ENCODE results near the gene RPA1. TPM values are rescaled to one million over a fixed set of nuclear protein-coding genes. Genes with fewer than 3 reads are reported as not detected.

Gene RPA1
- polyA plus RNA-seq, 3 donors = 18.5 to 27.4 (median 23.8) TPM

DNA sequence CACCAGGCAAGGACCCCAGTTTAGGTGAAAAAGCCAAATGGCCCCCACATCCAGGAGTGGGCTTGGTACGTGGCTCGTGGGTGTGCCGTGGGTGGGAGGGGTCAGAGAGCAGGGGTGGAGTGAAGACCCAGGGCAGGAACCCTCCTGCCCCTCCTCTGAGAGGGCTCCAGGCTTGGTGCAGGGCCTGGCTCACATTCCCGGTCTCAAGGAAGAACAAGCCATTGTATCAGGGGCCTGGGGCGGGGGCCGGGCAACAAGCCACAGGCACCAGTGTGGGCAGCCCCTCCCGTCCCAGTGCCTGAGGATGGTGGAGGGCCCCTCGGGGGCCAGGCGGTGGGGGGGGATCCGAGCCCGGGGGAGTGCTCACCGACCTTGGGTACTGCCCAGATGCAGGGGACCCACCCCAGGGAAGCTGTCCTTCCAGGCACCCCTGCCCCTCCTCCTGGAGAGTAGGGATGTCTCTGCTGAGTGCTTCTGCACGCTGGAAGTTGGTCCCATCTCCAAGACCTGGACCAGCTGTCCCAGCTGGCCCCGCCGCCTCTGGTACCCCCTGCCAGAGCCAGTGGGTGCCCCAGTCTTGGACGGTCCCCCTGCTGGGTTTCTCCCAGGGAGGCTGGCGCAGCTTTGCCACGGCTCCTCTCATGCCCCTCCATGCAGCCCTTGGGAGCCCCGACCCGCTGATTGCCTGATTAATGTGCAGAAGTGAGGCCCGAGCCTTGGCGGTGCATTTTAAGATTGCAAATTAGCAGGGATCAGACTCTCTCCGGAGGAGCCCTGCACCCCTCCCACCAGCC, 111.7 kb downstream of the RPA1 start:
- Histone ChIP-seq H3K27me3 (ENCODE audit: control insufficient read depth in 2 of 2, insufficient read depth in 2 of 2, low read length in 2 of 2) (no peaks in the 10 kb centered on the region), H2AFZ (ENCODE audit: insufficient read depth, low read depth, low read length, poor library complexity, severe bottlenecking) (no peak overlapping the region), H3K4me1 (ENCODE audit: control insufficient read depth in 1 of 2, insufficient read depth in 2 of 2, low read length in 2 of 2) (no peaks in the 10 kb centered on the region), H3K4me3 (replicated peaks in 1 of 3; ENCODE audit: low read depth in 2 of 3, low read length in 3 of 3) (no peak overlapping the region), H3K79me2 (ENCODE audit: insufficient read depth, low read length) (no peaks in the 10 kb centered on the region), H3K9me3 (replicated peaks in 1 of 2; ENCODE audit: control insufficient read depth in 1 of 2, insufficient read depth in 1 of 2, low read length in 2 of 2) (no peaks in the 10 kb centered on the region), H3K4me2 (replicated peaks; ENCODE audit: extremely low read depth, low read length, poor library complexity, severe bottlenecking) (no peak overlapping the region), H3K27ac (ENCODE audit: low read depth in 1 of 2, low read length in 2 of 2) (no peak overlapping the region), H3K9ac (ENCODE audit: insufficient read depth, low read length, poor library complexity, severe bottlenecking) (no peak overlapping the region), H3K36me3 (replicated peaks in 1 of 2; ENCODE audit: control insufficient read depth in 1 of 2, insufficient read depth in 2 of 2, low read length in 2 of 2) (no peaks in the 10 kb centered on the region), H4K20me1 (ENCODE audit: insufficient read depth, low read length) (no peaks in the 10 kb centered on the region)
- H3K9me3 Mint-ChIP-seq = no peaks in the 10 kb centered on the region
- H3K4me1 Mint-ChIP-seq = no peaks in the 10 kb centered on the region
- no peak overlapping the region for H3K27ac Mint-ChIP-seq
- H3K36me3 Mint-ChIP-seq = no peaks in the 10 kb centered on the region
- no peak for DNase-seq
- 88% methylated on average over 7 of the region's 23 CpGs for WGBS (ENCODE audit: insufficient coverage)
- TF ChIP-seq CTCF (IDR thresholded peaks at IDR 0.05) = no peak
- H3K4me3 Mint-ChIP-seq = no peak overlapping the region
- intact Hi-C loops (cut with micrococcal nuclease) = no loop called here
- H3K27me3 Mint-ChIP-seq (ENCODE audit: low read depth in 3 of 3) = peaks cover 0 to 11% (median 3%) of the 10 kb centered on the region in 3 donors

- no peak overlapping the region for H3K27ac ChIP-seq (ENCODE audit: low read depth in 1 of 2, low read length in 2 of 2)
- Mint-ChIP-seq H3K27me3 (ENCODE audit: low read depth in 3 of 3) (peaks cover 0 to 6% (median 3%) of the 10 kb centered on the region in 3 donors), H3K4me3 (no peak overlapping the region), H3K9me3 (no peaks in the 10 kb centered on the region), H3K27ac (no peak overlapping the region), H3K36me3 (no peaks in the 10 kb centered on the region), H3K4me1 (no peaks in the 10 kb centered on the region)
- H3K79me2 ChIP-seq (ENCODE audit: insufficient read depth, low read length) = no peaks in the 10 kb centered on the region
- intact Hi-C loops (cut with micrococcal nuclease) = no loop called here
- no peak overlapping the region for H3K4me3 ChIP-seq (replicated peaks in 1 of 3; ENCODE audit: low read depth in 2 of 3, low read length in 3 of 3)
- H3K36me3 ChIP-seq (replicated peaks in 1 of 2; ENCODE audit: control insufficient read depth in 1 of 2, insufficient read depth in 2 of 2, low read length in 2 of 2) = no peaks in the 10 kb centered on the region
- WGBS (ENCODE audit: insufficient coverage) = 100% methylated on average over 1 of the region's 7 CpGs
- H3K4me1 ChIP-seq (ENCODE audit: control insufficient read depth in 1 of 2, insufficient read depth in 2 of 2, low read length in 2 of 2) = no peaks in the 10 kb centered on the region
- DNase-seq = no peak
- no peak overlapping the region for H3K4me2 ChIP-seq (replicated peaks; ENCODE audit: extremely low read depth, low read length, poor library complexity, severe bottlenecking)
- no peaks in the 10 kb centered on the region for H4K20me1 ChIP-seq (ENCODE audit: insufficient read depth, low read length)
- H2AFZ ChIP-seq (ENCODE audit: insufficient read depth, low read depth, low read length, poor library complexity, severe bottlenecking) = no peak overlapping the region
- H3K9me3 ChIP-seq (replicated peaks in 1 of 2; ENCODE audit: control insufficient read depth in 1 of 2, insufficient read depth in 1 of 2, low read length in 2 of 2) = no peaks in the 10 kb centered on the region
- no peaks in the 10 kb centered on the region for H3K27me3 ChIP-seq (ENCODE audit: control insufficient read depth in 2 of 2, insufficient read depth in 2 of 2, low read length in 2 of 2)
- TF ChIP-seq CTCF (IDR thresholded peaks at IDR 0.05) = no peak
- no peak overlapping the region for H3K9ac ChIP-seq (ENCODE audit: insufficient read depth, low read length, poor library complexity, severe bottlenecking)
Measured at GRCh38 chr17:1942066-1942365, 112.2 kb downstream of the RPA1 start.

Data from CD14-positive monocyte (primary cell).